GM23338 (cell line): Measurements from ENCODE around the gene ADPRH. TPM values are rescaled to one million over a fixed set of nuclear protein-coding genes. Genes with fewer than 3 reads are reported as not detected.

Source experiments
- ATAC-seq: fragments of 200-7000 bp; cut with Tn5 transposase; 3 replicates; pipeline ENCODE4 v1.9.1; 2020
- DNase-seq: peaks from one replicate; pipeline ENCODE4 v3.0.0-alpha.2; 2015; ENCODE audit warnings: low spot score
- H2AFZ ChIP-seq: fragments of 200-600 bp; sonication (generic); 2 replicates; pipeline ENCODE4 v1.8.0; 2016; ENCODE audit warnings: antibody characterized with exemption, mild to moderate bottlenecking, moderate library complexity
- H3F3A ChIP-seq: fragments of 200-600 bp; sonication (generic); replicated peaks from 2 replicates; pipeline ENCODE4 v1.8.0; 2017; ENCODE audit warnings: antibody characterized with exemption, mixed run types, low read depth
- H3K27ac ChIP-seq: fragments of 200-600 bp; sonication (generic); 2 replicates; pipeline ENCODE4 v1.6.1; 2016; ENCODE audit warnings: low read depth
- H3K27me3 ChIP-seq: fragments of 200-600 bp; sonication (generic); 2 replicates; pipeline ENCODE4 v1.8.0; 2016; ENCODE audit warnings: mild to moderate bottlenecking, mixed run types, moderate library complexity; ENCODE audit not compliant: insufficient read depth
- H3K36me3 ChIP-seq: fragments of 200-600 bp; sonication (generic); 2 replicates; pipeline ENCODE4 v1.8.0; 2016; ENCODE audit warnings: mild to moderate bottlenecking; ENCODE audit not compliant: insufficient read depth
- H3K4me1 ChIP-seq: fragments of 200-600 bp; sonication (generic); 2 replicates; pipeline ENCODE4 v1.8.0; 2016; ENCODE audit warnings: mild to moderate bottlenecking, moderate library complexity; ENCODE audit not compliant: insufficient read depth
- H3K4me2 ChIP-seq: fragments of 200-600 bp; sonication (generic); 2 replicates; pipeline ENCODE4 v1.7.1; 2017; ENCODE audit warnings: mixed run types
- H3K4me3 ChIP-seq: fragments of 200-600 bp; sonication (generic); 2 replicates; pipeline ENCODE4 v1.6.1; 2016; ENCODE audit warnings: mixed run types
- H3K79me2 ChIP-seq: fragments of 200-600 bp; sonication (generic); replicated peaks from 2 replicates; pipeline ENCODE4 v1.8.0; 2017; ENCODE audit warnings: mild to moderate bottlenecking; ENCODE audit not compliant: insufficient read depth
- H3K9me2 ChIP-seq: fragments of 200-600 bp; sonication (generic); 2 replicates; pipeline ENCODE4 v1.8.0; 2017; ENCODE audit not compliant: insufficient read depth
- H4K20me1 ChIP-seq: fragments of 200-600 bp; sonication (generic); replicated peaks from 2 replicates; pipeline ENCODE4 v1.8.0; 2017; ENCODE audit warnings: mild to moderate bottlenecking; ENCODE audit not compliant: insufficient read depth
- H3K27ac Mint-ChIP-seq: 2 replicates; pipeline ENCODE4 v1.8.0; 2020; ENCODE audit warnings: inconsistent platforms, mild to moderate bottlenecking, moderate library complexity, mixed read lengths
- H3K27me3 Mint-ChIP-seq: 3 replicates; pipeline ENCODE4 v1.8.0; 2022; ENCODE audit warnings: low read depth, mild to moderate bottlenecking, moderate library complexity, mixed read lengths, inconsistent platforms; ENCODE audit not compliant: insufficient read depth, poor library complexity
- H3K36me3 Mint-ChIP-seq: 3 replicates; pipeline ENCODE4 v1.8.0; 2021; ENCODE audit warnings: low read depth, mild to moderate bottlenecking, inconsistent platforms, moderate library complexity, mixed read lengths
- H3K4me1 Mint-ChIP-seq: 3 replicates; pipeline ENCODE4 v1.8.0; 2020; ENCODE audit warnings: mild to moderate bottlenecking, inconsistent platforms, mixed read lengths
- H3K4me3 Mint-ChIP-seq: 3 replicates; pipeline ENCODE4 v1.8.0; 2021; ENCODE audit warnings: moderate library complexity, mild to moderate bottlenecking, inconsistent platforms, mixed read lengths
- H3K9me3 Mint-ChIP-seq: 3 replicates; pipeline ENCODE4 v1.8.0; 2020; ENCODE audit warnings: moderate library complexity, mild to moderate bottlenecking, inconsistent platforms, mixed read lengths
- CREB1 ChIP-seq: fragments of 250-450 bp; sonication (Bioruptor Pico); IDR thresholded peaks from 2 replicates; pipeline ENCODE4 v1.5.0; 2020; ENCODE audit warnings: low read depth, mild to moderate bottlenecking, moderate library complexity
- CTCF ChIP-seq, 2 experiments: fragments of 200-600 bp in 1 of 2; sonication (generic) in 1 of 2; conservative IDR thresholded peaks; 2 replicates each; pipeline versions ENCODE4 v1.5.1 to v1.6.1; 2016 to 2017; ENCODE audit warnings: antibody characterized with exemption in 2 of 2, low read depth in 2 of 2, mild to moderate bottlenecking in 2 of 2, moderate library complexity in 1 of 2
- EZH2 ChIP-seq: fragments of 200-600 bp; sonication (generic); IDR thresholded peaks from one replicate; pipeline ENCODE4 v1.8.0; 2017; ENCODE audit warnings: antibody characterized with exemption, mild to moderate bottlenecking, low read depth; ENCODE audit not compliant: unreplicated experiment
- EZH2phosphoT487 ChIP-seq: fragments of 200-600 bp; sonication (generic); IDR thresholded peaks from one replicate; pipeline ENCODE4 v1.8.1; 2018; ENCODE audit warnings: antibody characterized with exemption; ENCODE audit not compliant: unreplicated experiment
- JUNB ChIP-seq: IDR thresholded peaks from one replicate; pipeline ENCODE4 v1.6.1; 2016; ENCODE audit warnings: antibody characterized with exemption; ENCODE audit not compliant: unreplicated experiment
- NANOG ChIP-seq: IDR thresholded peaks from 2 replicates; pipeline ENCODE4 v1.6.1; 2016; ENCODE audit warnings: antibody characterized with exemption, borderline replicate concordance
- REST ChIP-seq: IDR thresholded peaks from one replicate; pipeline ENCODE4 v1.6.1; 2018; ENCODE audit warnings: antibody characterized with exemption; ENCODE audit not compliant: unreplicated experiment
- STAT1 ChIP-seq: IDR thresholded peaks from one replicate; pipeline ENCODE4 v1.6.1; 2016; ENCODE audit warnings: antibody characterized with exemption; ENCODE audit not compliant: unreplicated experiment
- ZNF331 ChIP-seq: fragments of 250-450 bp; sonication (Bioruptor Pico); IDR thresholded peaks from 2 replicates; pipeline ENCODE4 v1.5.0; 2020; ENCODE audit warnings: low read depth, mild to moderate bottlenecking, moderate library complexity
- ZNF462 ChIP-seq: fragments of 250-450 bp; sonication (Bioruptor Pico); IDR thresholded peaks from 2 replicates; pipeline ENCODE4 v1.5.0; 2020; ENCODE audit warnings: mild to moderate bottlenecking, moderate library complexity
- polyA plus RNA-seq: library from polyadenylated mRNA; unstranded; fragments of >200 nt; fragmentation: Nextera tagmentation; extraction: Ambion mirVana; gene quantifications from 2 replicates; pipeline ENCODE4 v1.2.1, GENCODE V29; 2016
- total RNA-seq: library from RNA; depleted of rRNA; stranded (reverse); fragments of >200 nt; shearing (Covaris generic); gene quantifications from 2 replicates; pipeline ENCODE4 v1.2.3, GENCODE V29; 2014

ADPRH gene
- total and polyA plus RNA-seq, 2 experiments from 2014 or later = 1.2 to 3.4 TPM

- no peak for TF ChIP-seq REST
- TF ChIP-seq JUNB = no peak
- TF ChIP-seq EZH2 = no peak
- no peak for TF ChIP-seq ZNF331 (CRISPR knock-in tag)
- TF ChIP-seq EZH2phosphoT487 = no peak
- TF ChIP-seq CTCF (conservative IDR thresholded peaks at IDR 0.05; ENCODE audit: low read depth in 2 of 2) = no peak
Observed at GRCh38 chr3:119588112-119588511, 8.8 kb downstream of the ADPRH start (continued).

- no peak overlapping the region for H3K27ac ChIP-seq
- TF ChIP-seq EZH2phosphoT487 (no peak), CREB1 (CRISPR knock-in tag) (no peak), CTCF (conservative IDR thresholded peaks at IDR 0.05; ENCODE audit: low read depth in 2 of 2) (no peak), STAT1 (no peak), ZNF462 (no peak), NANOG (no peak), JUNB (no peak)
Observed at GRCh38 chr3:119589102-119589773, 9.9 kb downstream of the ADPRH start.

More at GRCh38 chr3:119589102-119589773, 9.9 kb downstream of the ADPRH start:
- H3K4me3 Mint-ChIP-seq = no peak overlapping the region
- Histone ChIP-seq H3K36me3 (no peaks in the 10 kb centered on the region), H3K4me1 (peaks cover 11% of the 10 kb centered on the region), H3F3A (no peaks in the 10 kb centered on the region), H2AFZ (peak overlapping the region; percentile 79; the same call in 1 of the 2 replicates), H3K4me2 (peak overlapping the region; percentile 28), H3K4me3 (no peak overlapping the region), H3K27me3 (no peaks in the 10 kb centered on the region), H3K79me2 (no peaks in the 10 kb centered on the region), H3K9me2 (no peaks in the 10 kb centered on the region), H4K20me1 (no peaks in the 10 kb centered on the region)
- peaks cover 2% of the 10 kb centered on the region; the same call in 2 of the 3 replicates for H3K9me3 Mint-ChIP-seq
- H3K27me3 Mint-ChIP-seq = peaks cover 6% of the 10 kb centered on the region
- DNase-seq (peak; percentile 24), ATAC-seq (peak; percentile 48; the same call in 2 of the 3 replicates)
- H3K27ac Mint-ChIP-seq = no peak overlapping the region
- peaks cover 16% of the 10 kb centered on the region for H3K4me1 Mint-ChIP-seq
- 0 out of 3 replicates have a peak, but pooled peaks cover 2% of the 10 kb centered on the region for H3K36me3 Mint-ChIP-seq
